Measurements from ENCODE around the gene HOXB3. TPM values are rescaled to one million over a fixed set of nuclear protein-coding genes. Genes with fewer than 3 reads are reported as not detected.

The HOXB3 gene
- total RNA-seq, 1 experiment from 2014 or later, result not detected

- no CpG with 5 or more reads among the region's 2 CpGs for WGBS (ENCODE audit: extremely low coverage, insufficient read length, low lambda C conversion rate)
- no peak overlapping the region for H3K23ac ChIP-seq (ENCODE audit: insufficient read length, low read depth, low read length)
- H3K27me3 ChIP-seq (ENCODE audit: insufficient read depth, low read length), result peaks cover 99% of the 10 kb centered on the region
- no peak overlapping the region for H3K4ac ChIP-seq (ENCODE audit: low read depth, low read length)
- no peak overlapping the region for H2BK5ac ChIP-seq (ENCODE audit: insufficient read length, low read length)
- Mint-ChIP-seq H3K9me3 (peaks cover 0 to 7% of the 10 kb centered on the region in 2 experiments; a peak in 2 of 5 replicates), H3K4me3 (no peak overlapping the region), H3K27ac (no peak overlapping the region), H3K27me3 (ENCODE audit: low read depth) (peaks cover 12% of the 10 kb centered on the region), H3K4me1 (peaks cover 6 to 18% of the 10 kb centered on the region in 2 experiments), H3K36me3 (ENCODE audit: insufficient read depth in 1 of 3, low read depth in 3 of 3) (no peaks in the 10 kb centered on the region; a peak in 1 of 7 replicates)
- no peak overlapping the region for H2BK15ac ChIP-seq (ENCODE audit: low read depth, low read length)
- H4K20me1 ChIP-seq (ENCODE audit: control insufficient read depth, insufficient read depth, insufficient read length), result peaks cover 4% of the 10 kb centered on the region
- H3K18ac ChIP-seq (ENCODE audit: insufficient read length, low read depth, low read length), result no peak overlapping the region
- no peak overlapping the region for H3T11ph ChIP-seq (ENCODE audit: low read length)
- no peak overlapping the region for H3K9ac ChIP-seq (ENCODE audit: extremely low read depth, insufficient read length, low read length)
- peaks cover 2% of the 10 kb centered on the region; the same call in 1 of the 2 replicates for H3K4me1 ChIP-seq (ENCODE audit: insufficient read depth, low read length)
- H4K5ac ChIP-seq (ENCODE audit: insufficient read length, low read depth, low read length), result no peak overlapping the region
- H3K9me3 ChIP-seq (ENCODE audit: control insufficient read depth, low read depth, low read length), result no peaks in the 10 kb centered on the region
- no peaks in the 10 kb centered on the region for H3K79me1 ChIP-seq (ENCODE audit: insufficient read depth, low read depth, low read length, poor library complexity, severe bottlenecking)
- H2BK12ac ChIP-seq (ENCODE audit: insufficient read length, low read depth, low read length), result no peak overlapping the region
- H3K27ac ChIP-seq (ENCODE audit: insufficient read length, low read depth, low read length), result no peak overlapping the region
- H3K23me2 ChIP-seq (ENCODE audit: insufficient read length, low read depth, low read length, poor library complexity, severe bottlenecking), result no peaks in the 10 kb centered on the region
- no peak overlapping the region for H4K8ac ChIP-seq (replicated peaks; ENCODE audit: insufficient read length, low read depth, low read length)
- no peak overlapping the region for H2BK20ac ChIP-seq (ENCODE audit: low read depth, low read length, poor library complexity, severe bottlenecking)
- no peak for TF ChIP-seq CTCF (conservative IDR thresholded peaks at IDR 0.05)
- no peak overlapping the region for H3K56ac ChIP-seq (ENCODE audit: insufficient read length, low read depth, low read length)
- H2BK120ac ChIP-seq (ENCODE audit: low read depth, low read length, poor library complexity, severe bottlenecking), result no peak overlapping the region
- H4K91ac ChIP-seq (ENCODE audit: insufficient read length, low read depth, low read length), result no peak overlapping the region
- H3K79me2 ChIP-seq (ENCODE audit: insufficient read depth, low read length), result no peaks in the 10 kb centered on the region
- no peak overlapping the region for H3K4me2 ChIP-seq (ENCODE audit: insufficient read depth, insufficient read length, low read length)
- no peak overlapping the region for H2AK5ac ChIP-seq (ENCODE audit: insufficient read length, low read length)
- H3K14ac ChIP-seq (ENCODE audit: insufficient read depth, low read length), result no peak overlapping the region
- DNase-seq, result no peak
- no peak overlapping the region for H2AFZ ChIP-seq (ENCODE audit: low read length)
Measured at GRCh38 chr17:48567646-48568354, 22.2 kb downstream of the HOXB3 start.
